Fibroblast of upper back skin (primary cell): ENCODE results near the gene LRRC1.

ENCODE experiments used
- DNase-seq: peaks from one replicate; pipeline ENCODE4 v3.0.0-alpha.2; 2013

Gene LRRC1

DNA sequence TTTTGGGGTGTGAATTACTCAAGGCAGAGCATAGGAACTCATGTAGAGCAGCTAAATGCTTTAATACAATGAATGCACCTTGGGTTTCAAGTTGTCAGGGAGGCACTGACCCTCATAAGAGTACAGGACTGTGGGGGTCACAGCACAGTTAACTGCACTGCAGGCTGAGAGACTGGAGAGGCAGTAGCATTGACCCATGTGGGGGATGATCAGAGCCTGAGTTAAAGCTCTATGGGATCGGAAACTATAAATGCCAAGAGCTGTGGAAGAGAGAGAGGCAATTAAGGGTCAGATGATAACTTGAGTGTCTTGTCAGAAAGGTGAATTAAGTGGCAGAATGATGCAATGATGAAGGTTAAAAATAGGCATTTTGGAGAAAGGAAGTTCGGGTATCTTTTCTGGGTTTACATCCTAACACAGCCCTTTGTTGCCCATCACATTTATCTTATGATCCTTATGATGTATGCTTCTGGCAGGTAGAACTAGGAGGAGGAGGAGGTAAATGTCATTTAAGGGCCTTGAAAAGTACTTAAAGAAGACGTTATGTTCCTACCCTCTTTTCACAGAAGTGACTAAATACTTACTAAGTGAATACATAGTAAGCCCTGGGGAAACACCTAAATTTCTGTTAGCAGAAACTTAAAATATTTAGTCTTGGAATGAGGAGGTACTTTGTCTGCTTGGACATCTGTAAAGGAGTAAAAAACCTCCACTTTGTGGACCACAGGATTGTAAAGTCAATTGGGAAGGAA lies 24.2 kb downstream of the LRRC1 start:
- no peak for DNase-seq

GRCh38 chr6:53822401-53823125 lies 27.8 kb downstream of the LRRC1 start:
- no peak for DNase-seq

GRCh38 chr6:53824714-53825113 lies 29.9 kb downstream of the LRRC1 start:
- no peak for DNase-seq

- no peak for DNase-seq
Observed at GRCh38 chr6:53825532-53826321, 30.9 kb downstream of the LRRC1 start.

DNA sequence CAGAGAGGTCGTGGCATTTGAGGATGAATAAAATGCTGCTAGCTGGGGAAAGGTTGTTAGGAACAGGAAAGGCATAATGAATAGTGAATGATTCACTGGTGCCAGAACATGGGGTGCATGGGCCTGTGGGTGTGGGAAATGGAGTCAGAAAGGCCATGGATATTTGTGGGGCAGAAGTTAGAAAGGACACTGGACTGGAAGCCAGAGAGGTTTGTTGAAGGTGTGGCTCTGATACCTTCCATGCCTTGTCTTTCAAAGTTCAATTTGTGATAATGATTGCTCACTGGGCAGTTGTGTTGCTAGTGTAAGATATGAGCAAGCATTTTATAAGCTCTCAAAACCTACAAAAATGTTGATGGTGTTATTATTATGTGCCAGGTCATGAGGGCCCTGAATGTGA lies 32.7 kb downstream of the LRRC1 start:
- no peak for DNase-seq

DNA sequence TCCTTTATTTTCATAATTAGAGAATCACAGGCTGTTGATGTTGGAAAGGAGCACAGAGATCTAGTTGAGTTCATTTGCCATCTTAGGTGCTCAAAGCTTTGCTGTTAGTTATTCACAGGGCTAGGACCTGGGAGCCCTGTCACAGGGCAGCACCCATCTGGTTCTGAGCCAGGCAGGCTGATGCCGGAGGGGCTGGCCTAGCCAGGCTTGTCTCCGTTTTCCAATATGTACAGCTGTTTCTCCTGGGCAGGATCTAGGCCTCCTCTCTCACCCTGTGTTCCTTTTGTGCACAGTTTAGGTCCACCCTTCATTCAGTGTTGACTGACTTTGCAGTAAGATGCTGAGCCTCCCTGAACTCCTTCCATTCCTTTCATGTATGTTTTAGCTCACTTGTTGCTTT lies 33.4 kb downstream of the LRRC1 start:
- no peak for DNase-seq

GRCh38 chr6:53828966-53829697 lies 34.3 kb downstream of the LRRC1 start:
- no peak for DNase-seq

- no peak for DNase-seq
Observed at GRCh38 chr6:53829698-53830221, 35.0 kb downstream of the LRRC1 start.

- DNase-seq: no peak
Observed at GRCh38 chr6:53830366-53830765, 35.6 kb downstream of the LRRC1 start.

- no peak for DNase-seq
Observed at GRCh38 chr6:53831081-53831869, 36.5 kb downstream of the LRRC1 start.

DNA sequence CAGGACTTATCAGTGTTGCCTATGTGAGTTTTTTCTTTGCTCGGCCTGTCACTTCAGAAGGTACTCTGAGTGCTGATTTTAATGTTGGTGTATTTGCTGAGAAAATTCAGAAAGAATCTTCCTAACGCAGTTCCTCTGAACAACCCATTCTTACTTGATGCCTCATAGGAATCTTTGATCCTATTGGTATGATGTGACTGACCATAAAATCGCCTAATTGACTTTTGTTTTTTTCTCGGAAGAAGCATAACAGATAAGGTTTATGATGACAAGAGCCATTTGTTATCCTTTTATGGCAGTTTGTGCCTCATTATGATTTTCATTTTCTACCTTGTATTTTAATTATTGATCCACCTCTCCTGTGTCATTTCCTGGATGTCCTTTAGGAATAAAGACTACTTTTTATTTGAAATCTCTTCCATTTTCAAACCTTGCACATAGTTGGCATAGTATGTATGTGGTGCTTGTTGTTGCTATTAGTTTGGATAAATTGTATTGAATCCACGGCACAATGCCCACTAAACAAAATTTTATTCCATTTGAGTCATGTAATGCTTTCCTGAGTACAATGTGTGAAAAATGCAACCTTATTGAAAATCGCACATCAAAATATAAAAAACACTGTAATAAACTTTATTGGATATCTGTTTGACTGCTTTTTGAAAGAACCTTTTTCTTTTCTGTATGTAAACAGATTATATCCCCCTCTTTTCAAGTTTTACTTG lies 37.3 kb downstream of the LRRC1 start:
- no peak for DNase-seq

DNA sequence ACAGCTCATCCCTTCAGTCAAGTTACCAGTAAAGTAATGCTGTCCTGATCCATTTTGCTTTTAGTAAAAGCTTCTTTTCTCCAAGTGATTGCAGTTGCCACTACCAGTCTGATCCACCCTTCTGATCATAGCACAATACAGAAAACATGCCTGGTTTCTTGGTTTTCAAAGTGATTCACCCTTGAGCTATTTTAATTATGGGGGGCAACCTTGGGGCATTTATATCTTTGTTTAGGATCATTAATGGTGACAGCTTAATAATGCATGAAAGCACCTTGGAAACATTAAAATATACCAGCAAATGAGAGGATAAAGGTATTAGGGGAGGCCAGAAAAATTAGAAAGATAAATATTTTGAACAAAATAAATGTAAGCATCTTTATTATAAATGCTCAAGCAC lies 38.4 kb downstream of the LRRC1 start:
- DNase-seq: no peak

GRCh38 chr6:53834132-53834531 lies 39.3 kb downstream of the LRRC1 start:
- DNase-seq: no peak

DNA sequence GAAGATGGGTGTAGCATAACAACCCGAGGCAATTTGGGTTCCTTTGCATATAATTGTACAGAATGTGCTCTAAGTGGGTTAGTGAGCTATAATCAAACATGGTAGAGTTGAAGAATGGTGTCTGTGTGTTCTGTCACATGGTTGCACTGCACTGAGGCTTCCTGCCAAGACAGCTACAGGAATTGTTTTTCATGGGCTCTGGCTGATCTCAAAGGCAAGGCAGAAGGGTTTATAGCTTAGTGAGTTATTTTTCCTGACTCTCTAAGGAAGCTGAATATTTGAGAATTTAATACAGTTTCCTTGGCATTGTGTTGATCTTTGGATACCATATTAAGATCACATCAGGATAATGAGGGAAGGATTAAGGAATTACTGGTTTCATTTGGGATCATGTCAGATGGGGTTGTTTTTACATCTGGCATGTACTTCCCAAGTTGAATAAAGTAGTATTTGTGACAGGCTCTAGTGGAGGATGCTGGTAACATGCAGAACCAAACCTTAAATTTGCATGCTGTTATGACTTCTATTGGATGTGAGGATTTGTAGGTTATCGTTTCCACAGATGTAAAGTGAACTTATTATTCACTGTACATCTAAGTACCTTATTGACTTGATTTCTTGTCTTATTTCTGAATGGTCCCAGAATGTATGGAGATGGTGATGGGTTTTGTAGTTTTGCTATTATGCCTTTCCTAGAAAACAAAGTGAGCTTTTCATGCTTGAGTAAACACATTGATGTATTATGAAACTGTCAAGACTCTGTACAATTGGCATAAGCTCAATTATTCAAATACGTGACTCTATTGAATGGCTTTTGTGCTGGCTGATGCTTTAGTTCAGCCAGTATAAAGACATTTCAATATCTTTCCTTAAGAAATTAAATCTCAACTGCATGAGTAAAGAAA lies 43.3 kb downstream of the LRRC1 start:
- DNase-seq: no peak

GRCh38 chr6:53840027-53840426 lies 45.2 kb downstream of the LRRC1 start:
- no peak for DNase-seq

DNA sequence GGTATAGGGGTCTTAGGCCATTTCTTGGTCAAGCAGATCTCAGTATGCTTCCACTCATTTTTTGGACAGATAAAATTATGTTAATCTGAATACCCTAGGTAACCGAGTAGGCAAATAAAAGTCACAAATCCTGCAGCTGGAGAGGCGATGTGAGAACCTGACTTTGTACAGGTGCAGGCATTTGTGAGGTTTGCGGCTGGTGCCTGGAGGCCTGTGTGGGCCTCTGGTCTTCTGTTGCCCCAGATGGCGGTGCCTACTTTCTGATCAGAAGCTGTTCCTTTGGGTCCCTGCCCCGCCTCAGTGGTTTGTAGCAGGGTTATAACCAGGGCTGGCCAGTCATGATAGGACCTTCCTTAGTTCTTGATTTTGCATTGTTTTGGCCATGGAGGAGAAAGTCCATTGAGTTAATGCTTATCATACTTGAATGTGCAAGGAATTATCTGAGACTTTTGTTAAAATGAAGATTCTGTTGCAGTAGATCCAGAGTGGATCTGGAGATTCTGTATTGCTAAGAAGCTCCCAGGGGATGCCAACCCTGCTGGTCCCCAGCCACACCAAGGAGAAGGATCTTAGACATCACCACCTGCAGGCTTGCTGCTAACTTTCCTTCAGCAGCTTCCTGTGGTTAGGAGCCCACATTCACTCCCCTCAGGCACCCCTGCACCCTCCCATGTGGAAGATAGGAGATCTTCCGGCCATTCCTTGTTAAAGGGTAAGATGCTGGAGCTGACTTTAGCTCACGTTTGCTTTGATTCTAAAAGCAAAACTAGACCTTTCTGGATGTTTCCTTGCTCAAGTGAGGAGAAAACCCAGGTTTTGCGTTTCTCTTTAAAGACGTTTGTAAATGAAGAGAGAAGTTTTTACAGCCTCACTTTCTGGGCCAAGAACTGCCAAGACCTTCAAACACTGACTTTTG lies 50.7 kb downstream of the LRRC1 start:
- no peak for DNase-seq

GRCh38 chr6:53846250-53846649 lies 51.4 kb downstream of the LRRC1 start:
- no peak for DNase-seq

- DNase-seq: no peak
Observed at GRCh38 chr6:53847796-53848314, 53.0 kb downstream of the LRRC1 start.

DNA sequence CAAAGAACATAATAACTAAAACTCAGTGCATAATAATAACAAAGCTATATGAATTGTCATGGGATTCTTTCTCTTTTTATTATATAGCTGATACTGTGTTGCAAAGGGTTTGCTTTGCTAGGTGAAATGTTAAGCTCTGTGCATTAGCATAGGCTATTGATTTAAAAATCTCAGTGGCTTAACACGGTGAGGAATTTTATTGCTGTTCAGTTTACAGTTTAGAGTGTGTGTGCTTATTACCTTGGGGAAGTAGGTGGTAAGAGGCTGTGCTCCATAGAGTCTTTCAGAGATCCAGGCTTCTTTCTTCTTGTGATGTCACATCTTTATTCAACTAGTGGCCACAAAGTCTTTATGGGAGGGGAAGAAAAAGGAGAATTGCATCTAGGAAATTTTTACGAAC lies 55.7 kb downstream of the LRRC1 start:
- DNase-seq: no peak
